Fibroblast of skin of scalp (primary cell): Measurements from ENCODE around the gene PSMA2.
A peak's percentile ranks its signal among the peaks of the same experiment; 100 is the strongest.
"Not testable (repeated sequence)": the region's sequence is repeated elsewhere in the genome, so short reads cannot be mapped to it uniquely, and the experiment has no call there.

ENCODE experiments used
- DNase-seq: peaks from one replicate; pipeline ENCODE4 v3.0.0-alpha.2; 2013

The PSMA2 gene

DNA sequence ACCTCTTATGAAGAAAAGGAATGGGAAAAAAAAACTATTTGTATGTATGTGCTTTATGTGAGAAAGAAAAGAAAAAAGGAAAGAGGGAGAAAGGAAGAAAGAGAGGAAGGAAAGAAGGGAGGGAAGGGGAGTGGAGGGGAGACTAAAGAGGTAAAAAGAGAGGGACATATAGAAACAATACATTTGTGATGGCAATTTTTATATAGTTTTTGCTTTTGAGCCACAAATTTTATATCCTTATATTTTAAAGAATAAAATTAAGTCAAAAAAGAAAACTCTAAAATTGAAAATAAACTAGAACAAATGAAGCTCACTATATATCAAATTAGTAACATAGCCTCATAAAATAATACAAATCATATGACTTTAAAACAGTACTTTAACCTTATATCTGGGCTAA, 31.1 kb downstream of the PSMA2 start:
- no peak for DNase-seq

DNA sequence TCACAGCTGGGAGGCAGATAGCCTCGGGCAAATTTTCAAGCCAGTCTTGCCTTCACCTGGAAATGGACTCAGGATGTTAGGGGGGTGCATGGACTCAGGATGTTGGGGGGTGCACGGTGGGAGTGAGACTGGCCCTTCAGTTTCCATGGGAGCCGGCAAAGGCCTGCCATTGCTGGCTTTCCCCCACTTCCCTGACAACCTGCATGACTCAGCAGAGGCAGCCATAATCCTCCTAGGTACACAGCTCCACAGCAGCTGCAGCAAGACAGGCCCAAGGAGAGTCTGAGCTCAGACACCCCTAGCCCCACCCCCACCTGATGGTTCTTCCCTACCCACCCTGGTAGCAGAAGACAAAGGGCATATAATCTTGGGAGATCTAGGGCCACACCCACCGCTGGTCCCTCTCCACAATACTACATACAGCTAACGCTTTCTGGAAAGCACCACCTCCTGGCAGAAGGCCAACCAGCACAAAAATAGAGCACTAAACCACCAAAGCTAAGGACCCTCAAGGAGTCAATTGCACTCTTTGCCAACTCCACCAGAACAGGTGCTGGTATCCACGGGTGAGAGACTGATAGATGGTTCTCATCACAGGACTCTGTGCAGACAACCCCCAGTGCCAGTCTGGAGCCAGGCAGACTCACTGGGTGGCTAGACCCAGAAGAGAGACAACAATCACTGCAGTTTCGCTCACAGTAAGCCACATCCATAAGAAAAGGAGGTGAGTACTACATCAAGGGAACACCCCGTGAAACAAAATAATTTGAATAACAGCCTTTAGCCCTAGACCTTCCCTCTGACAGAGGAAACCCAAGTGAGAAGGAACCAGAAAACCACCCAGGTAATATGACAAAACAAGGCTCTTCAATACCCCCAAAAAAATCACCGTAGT, 38.4 kb downstream of the PSMA2 start:
- no peak for DNase-seq

DNA sequence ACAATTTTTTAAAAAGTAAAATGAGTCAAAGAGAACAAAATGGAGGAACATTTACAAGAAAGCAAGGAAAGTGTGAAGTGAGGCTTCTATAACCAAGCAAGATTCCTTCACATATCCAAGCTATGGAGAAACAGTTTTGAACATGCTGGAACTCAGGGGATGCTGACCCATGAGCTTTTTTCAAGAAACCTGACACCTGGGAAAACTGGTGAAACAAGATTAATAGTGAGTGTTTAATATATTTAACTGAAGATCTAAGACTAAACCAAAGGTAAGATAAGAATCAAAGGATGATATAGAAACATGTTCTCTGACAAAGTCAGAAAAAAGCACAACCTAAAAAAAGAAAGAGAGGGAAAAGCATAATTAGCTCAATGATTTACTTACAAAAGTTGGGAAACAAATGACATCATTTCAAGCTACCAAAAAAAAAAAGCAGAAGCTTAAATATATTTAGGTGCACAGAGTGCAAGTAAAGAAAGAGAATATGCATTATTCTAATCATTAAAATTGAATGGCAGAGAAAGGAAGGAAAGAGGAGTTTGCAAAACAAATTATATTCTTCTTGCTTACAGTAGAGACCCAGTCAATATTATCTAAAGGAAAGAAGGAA, 45.0 kb downstream of the PSMA2 start:
- no peak for DNase-seq

DNA sequence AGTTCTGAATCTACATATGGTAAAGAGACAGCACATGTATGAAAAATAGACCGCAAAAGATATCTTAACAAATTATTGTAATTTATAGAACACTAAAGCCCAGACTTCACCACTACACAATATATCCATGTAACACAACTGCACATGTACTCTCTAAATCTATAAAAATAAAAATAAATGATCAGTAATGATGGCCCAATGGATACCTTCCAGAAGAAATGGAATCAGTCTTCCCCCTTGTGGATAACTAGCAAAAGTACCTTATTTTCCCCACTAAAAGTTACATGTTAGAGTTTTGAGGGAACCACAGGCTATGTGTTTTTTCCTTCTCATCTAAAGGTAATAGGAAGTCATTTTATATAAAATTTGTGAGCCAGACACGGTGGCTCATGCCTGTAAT, 45.8 kb downstream of the PSMA2 start:
- DNase-seq, result no peak

DNA sequence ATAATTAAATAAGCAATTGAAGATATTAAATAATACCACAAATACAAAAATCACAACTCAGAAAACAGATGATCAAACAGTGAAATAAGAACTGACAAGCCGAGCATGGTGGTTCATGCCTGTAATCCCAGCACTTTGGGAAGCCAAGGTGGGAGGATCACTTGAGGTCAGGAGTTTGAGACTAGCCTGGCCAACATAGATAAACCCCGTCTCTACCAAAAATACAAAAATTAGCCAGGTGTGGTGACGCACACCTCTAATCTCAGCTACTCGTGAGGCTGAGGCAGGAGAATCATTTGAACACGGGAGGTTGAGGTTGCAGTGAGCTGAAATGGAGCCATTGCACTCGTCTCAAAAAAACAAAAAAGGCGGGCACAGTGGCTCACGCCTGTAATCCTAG, 46.8 kb downstream of the PSMA2 start:
- not testable (repeated sequence) for DNase-seq

DNA sequence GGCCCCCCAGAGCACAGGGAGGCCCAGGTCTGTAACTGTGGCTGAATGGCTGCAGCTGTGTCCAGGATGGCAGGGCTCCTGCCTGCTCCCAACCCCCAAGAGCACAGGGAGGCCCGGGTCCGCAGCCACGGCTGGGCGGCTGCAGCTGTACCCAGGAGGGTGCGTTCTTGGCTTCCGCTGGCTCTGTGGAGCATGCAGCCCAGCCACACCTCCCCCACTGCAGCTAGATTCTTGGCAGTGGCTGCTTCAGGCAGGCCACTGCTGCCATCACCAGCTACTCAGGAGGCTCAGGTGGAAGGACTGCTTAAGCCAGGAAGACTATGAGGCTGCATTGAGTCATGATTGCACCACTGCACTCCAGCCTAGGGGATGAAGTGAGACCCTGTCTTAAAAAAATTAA, 48.0 kb downstream of the PSMA2 start:
- DNase-seq, result no peak

DNA sequence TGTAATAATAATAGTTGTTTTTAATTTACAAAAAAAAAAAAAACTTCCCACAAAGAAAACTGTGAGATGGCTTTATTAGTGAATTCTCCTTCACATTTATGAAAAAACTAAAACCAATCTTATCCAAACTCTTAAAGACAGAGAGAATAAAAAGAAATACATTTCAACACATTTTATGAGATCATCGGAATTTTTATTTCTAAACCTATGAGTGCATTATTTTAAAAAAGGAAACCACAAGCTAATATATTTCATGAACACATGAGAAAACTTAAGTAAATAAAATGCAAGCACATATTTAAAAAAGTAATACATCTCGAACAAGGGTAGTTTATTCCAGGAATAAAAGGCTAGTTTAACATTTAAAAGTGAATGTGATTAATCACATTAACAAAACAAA, 51.6 kb downstream of the PSMA2 start:
- DNase-seq, result no peak

DNA sequence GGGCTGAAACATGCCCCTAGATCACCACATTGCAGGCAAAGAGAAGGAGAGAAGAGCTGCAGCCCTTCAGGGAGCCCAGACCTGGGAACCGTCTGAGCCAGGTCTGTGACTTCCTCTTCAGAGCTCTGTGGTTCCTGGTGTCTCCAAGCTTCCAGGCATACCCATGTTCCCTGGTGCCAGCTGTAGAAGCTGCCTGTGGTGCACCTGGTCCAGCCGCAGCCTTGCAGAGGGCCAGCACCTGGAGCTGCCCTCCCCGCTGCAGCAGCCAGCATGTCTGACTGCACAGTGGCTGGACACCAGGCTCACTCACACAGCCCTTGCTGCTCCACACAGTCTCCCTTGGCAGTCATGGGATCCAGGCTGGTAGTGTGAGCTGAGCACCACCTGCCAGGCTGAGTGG, 53.7 kb downstream of the PSMA2 start:
- DNase-seq, result no peak

DNA sequence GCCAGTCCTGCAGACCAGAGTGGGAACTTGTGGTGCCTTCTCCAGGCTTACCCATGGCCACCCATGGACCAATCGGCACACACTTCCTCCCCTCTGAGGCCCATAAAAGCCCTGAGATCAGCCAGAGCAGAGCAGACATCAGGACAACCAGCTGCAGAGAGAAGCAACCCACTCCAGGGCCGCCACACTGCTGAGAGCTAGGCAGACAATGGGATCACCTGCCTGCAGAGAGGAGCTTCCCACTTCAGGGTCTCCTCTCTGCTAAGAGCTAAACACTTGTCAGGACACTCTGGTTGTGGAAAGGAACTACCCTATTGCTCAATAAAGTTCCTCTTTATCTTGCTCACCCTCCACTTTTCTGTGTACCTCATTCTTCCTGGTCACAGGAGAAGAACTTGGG, 54.1 kb downstream of the PSMA2 start:
- DNase-seq, result no peak

DNA sequence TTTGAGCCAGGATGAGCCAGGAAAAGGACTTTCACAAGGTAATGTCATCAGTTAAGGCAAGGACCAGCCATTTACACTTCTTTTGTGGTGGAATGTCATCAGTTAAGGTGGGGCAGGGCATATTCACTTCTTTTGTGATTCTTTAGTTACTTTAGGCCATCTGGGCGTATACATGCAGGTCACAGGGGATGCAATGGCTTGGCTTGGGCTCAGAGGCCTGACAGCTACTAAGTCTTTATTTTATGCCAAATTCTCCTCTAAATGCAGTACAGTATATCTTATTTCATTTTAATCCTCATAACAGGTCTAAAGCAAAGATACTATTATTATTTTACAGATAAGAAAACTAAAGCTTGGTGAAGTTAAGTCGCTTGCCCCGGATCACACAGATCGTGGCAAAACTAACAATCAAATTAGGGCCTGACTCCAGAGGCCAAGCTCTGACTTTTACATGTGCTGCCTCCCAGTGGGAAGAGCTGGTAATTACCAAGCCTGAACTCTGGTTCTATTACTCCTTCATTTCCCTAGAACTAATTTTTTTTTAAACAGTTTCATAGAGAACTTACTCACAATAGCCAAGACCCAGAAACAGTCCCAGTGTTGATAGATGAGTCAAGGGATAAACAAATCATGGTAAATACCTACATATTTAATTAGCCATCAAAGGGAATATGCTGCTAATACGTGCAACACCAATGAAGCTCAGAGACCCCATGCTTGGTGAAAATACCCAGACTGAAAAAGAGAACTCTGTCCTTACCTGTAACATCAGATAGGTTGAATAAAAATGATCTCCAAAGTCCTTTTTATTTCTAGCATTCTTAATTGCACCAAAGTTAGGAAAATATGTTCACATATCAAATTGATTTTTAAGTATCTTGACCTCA, 55.5 kb downstream of the PSMA2 start:
- DNase-seq, result peak; percentile 65

DNA sequence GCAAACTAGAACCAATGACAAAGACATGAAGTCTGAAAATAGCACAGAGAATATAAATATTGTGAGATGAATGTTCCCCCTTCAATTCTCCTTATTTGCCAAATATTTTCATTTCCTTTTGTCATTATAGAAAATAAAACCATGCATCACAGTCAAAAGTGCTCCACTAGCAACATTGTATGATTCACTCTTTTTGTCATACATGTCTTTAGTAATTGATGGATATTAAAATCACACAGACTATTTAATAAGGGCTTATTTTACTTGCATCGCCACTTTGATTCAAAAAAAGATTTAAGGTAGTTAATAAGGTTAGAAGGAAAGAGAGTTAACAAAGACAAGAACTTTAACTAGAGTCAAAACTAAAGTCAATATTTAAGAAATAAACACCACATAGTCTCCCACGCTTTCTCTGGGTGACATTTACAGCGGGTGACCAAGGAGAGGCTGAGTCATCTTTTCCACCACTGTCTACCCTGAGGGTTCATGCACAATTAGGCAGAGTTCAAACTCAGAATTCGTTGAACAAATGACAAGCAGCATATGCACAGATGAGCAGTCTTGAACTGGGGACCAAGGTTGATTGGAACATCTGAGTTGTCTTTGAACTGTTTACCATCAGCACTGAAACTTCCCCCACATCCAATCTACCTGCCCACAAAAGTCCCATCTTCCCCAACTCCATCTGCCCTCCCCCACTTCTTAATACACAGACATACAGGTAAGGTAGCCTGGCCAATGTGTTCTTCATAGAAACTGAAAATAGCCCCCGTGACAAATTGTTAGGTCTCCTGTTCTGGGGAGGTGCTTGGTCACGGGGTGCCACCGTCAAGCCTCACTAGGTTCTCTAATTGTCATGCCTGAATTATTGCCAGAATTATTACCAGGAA, 62.6 kb downstream of the PSMA2 start:
- DNase-seq, result peak; percentile 12

DNA sequence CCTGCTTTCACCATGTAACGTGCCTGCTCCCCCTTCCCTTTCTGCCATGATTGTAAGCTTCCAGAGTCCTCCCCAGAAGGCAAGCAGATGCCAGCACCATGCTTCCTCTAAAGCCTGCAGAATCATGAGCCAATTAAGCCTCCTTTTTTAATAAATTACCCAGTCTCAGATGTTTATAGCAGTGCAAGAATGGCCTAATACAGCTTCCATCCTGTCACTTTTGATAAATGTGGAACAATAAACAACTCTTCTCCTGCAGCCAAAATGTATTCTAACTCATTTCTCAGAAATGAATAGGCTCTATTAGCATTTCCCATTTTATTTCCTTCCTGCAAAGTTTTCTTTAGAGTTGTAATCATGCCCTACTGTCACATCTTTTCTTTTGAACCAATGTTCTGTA, 63.5 kb downstream of the PSMA2 start:
- no peak for DNase-seq
